ENCODE results near the gene EID3. TPM values are rescaled to one million over a fixed set of nuclear protein-coding genes. Genes with fewer than 3 reads are reported as not detected.
"Not testable (repeated sequence)": the region's sequence is repeated elsewhere in the genome, so short reads cannot be mapped to it uniquely, and the experiment has no call there.

Gene EID3
- total RNA-seq, 1 experiment from 2014 or later, result 1.4 TPM

DNA sequence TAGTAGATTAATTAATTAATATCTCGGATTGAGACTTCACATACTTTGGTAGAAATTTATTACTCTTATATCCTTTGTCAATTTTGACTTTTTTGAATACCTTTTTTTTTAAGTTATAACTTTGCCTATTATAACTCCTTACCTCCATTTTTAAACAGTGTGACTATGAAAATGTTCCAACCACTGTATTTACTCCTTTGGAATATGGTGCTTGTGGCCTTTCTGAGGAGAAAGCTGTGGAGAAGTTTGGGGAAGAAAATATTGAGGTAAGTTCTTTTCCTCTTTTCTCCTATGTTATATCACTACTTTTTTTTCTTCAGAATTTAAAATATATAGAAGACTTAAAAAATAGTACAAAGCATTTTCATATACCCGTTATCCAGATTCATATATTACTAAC, 27.8 kb downstream of the EID3 start:
- Histone ChIP-seq H2AFZ (ENCODE audit: low read length) (no peak overlapping the region), H4K91ac (ENCODE audit: insufficient read length, low read depth, low read length) (no peak overlapping the region), H2BK12ac (ENCODE audit: insufficient read length, low read depth, low read length) (no peak overlapping the region), H3K79me2 (ENCODE audit: insufficient read depth, low read length) (no peaks in the 10 kb centered on the region), H2BK15ac (ENCODE audit: low read depth, low read length) (no peak overlapping the region), H3K23me2 (ENCODE audit: insufficient read length, low read depth, low read length, poor library complexity, severe bottlenecking) (no peaks in the 10 kb centered on the region), H4K20me1 (ENCODE audit: control insufficient read depth, insufficient read depth, insufficient read length) (no peaks in the 10 kb centered on the region), H3K14ac (ENCODE audit: insufficient read depth, low read length) (no peak overlapping the region), H3K18ac (ENCODE audit: insufficient read length, low read depth, low read length) (no peak overlapping the region), H4K5ac (ENCODE audit: insufficient read length, low read depth, low read length) (no peak overlapping the region), H3K4ac (ENCODE audit: low read depth, low read length) (no peak overlapping the region), H4K8ac (replicated peaks; ENCODE audit: insufficient read length, low read depth, low read length) (no peak overlapping the region), H3K79me1 (ENCODE audit: insufficient read depth, low read depth, low read length, poor library complexity, severe bottlenecking) (no peaks in the 10 kb centered on the region), H3K27me3 (ENCODE audit: insufficient read depth, low read length) (no peaks in the 10 kb centered on the region), H3K4me2 (ENCODE audit: insufficient read depth, insufficient read length, low read length) (no peak overlapping the region), H2BK120ac (ENCODE audit: low read depth, low read length, poor library complexity, severe bottlenecking) (no peak overlapping the region), H3T11ph (ENCODE audit: low read length) (no peak overlapping the region), H3K23ac (ENCODE audit: insufficient read length, low read depth, low read length) (no peak overlapping the region), H3K9ac (ENCODE audit: extremely low read depth, insufficient read length, low read length) (no peak overlapping the region), H3K56ac (ENCODE audit: insufficient read length, low read depth, low read length) (no peak overlapping the region), H2AK5ac (ENCODE audit: insufficient read length, low read length) (no peak overlapping the region), H2BK5ac (ENCODE audit: insufficient read length, low read length) (no peak overlapping the region), H3K27ac (ENCODE audit: insufficient read length, low read depth, low read length) (no peak overlapping the region), H2BK20ac (ENCODE audit: low read depth, low read length, poor library complexity, severe bottlenecking) (no peak overlapping the region), H3K9me3 (ENCODE audit: control insufficient read depth, low read depth, low read length) (no peaks in the 10 kb centered on the region), H3K4me1 (ENCODE audit: insufficient read depth, low read length) (no peaks in the 10 kb centered on the region)
- Mint-ChIP-seq H3K27ac (no peak overlapping the region), H3K36me3 (ENCODE audit: insufficient read depth in 1 of 3, low read depth in 3 of 3) (peaks cover 22 to 51% (median 48%) of the 10 kb centered on the region in 3 experiments; a peak in 6 of 7 replicates), H3K4me1 (no peaks in the 10 kb centered on the region), H3K9me3 (no peaks in the 10 kb centered on the region), H3K4me3 (no peak overlapping the region), H3K27me3 (ENCODE audit: low read depth) (no peaks in the 10 kb centered on the region)
- no peak for DNase-seq
- no CpG with 5 or more reads among the region's 2 CpGs for WGBS (ENCODE audit: extremely low coverage, insufficient read length, low lambda C conversion rate)
- TF ChIP-seq, protein P1, sequence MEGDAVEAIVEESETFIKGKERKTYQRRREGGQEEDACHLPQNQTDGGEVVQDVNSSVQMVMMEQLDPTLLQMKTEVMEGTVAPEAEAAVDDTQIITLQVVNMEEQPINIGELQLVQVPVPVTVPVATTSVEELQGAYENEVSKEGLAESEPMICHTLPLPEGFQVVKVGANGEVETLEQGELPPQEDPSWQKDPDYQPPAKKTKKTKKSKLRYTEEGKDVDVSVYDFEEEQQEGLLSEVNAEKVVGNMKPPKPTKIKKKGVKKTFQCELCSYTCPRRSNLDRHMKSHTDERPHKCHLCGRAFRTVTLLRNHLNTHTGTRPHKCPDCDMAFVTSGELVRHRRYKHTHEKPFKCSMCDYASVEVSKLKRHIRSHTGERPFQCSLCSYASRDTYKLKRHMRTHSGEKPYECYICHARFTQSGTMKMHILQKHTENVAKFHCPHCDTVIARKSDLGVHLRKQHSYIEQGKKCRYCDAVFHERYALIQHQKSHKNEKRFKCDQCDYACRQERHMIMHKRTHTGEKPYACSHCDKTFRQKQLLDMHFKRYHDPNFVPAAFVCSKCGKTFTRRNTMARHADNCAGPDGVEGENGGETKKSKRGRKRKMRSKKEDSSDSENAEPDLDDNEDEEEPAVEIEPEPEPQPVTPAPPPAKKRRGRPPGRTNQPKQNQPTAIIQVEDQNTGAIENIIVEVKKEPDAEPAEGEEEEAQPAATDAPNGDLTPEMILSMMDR (conservative IDR thresholded peaks at IDR 0.05), result no peak

GRCh38 chr12:104332273-104332672, 28.7 kb downstream of the EID3 start:
- H2BK20ac ChIP-seq (ENCODE audit: low read depth, low read length, poor library complexity, severe bottlenecking); H4K91ac ChIP-seq (ENCODE audit: insufficient read length, low read depth, low read length); H3K4ac ChIP-seq (ENCODE audit: low read depth, low read length); H3T11ph ChIP-seq (ENCODE audit: low read length); H2BK5ac ChIP-seq (ENCODE audit: insufficient read length, low read length); H3K56ac ChIP-seq (ENCODE audit: insufficient read length, low read depth, low read length); H3K4me2 ChIP-seq (ENCODE audit: insufficient read depth, insufficient read length, low read length); H3K9me3 ChIP-seq (ENCODE audit: control insufficient read depth, low read depth, low read length); H3K27ac ChIP-seq (ENCODE audit: insufficient read length, low read depth, low read length); H3K79me2 ChIP-seq (ENCODE audit: insufficient read depth, low read length); H3K4me1 ChIP-seq (ENCODE audit: insufficient read depth, low read length); H2BK15ac ChIP-seq (ENCODE audit: low read depth, low read length); H2BK12ac ChIP-seq (ENCODE audit: insufficient read length, low read depth, low read length); H4K8ac ChIP-seq (replicated peaks; ENCODE audit: insufficient read length, low read depth, low read length); H3K27me3 Mint-ChIP-seq (ENCODE audit: low read depth); H3K14ac ChIP-seq (ENCODE audit: insufficient read depth, low read length); H2AFZ ChIP-seq (ENCODE audit: low read length); H3K9me3 Mint-ChIP-seq; H4K5ac ChIP-seq (ENCODE audit: insufficient read length, low read depth, low read length); H3K27me3 ChIP-seq (ENCODE audit: insufficient read depth, low read length); H3K23me2 ChIP-seq (ENCODE audit: insufficient read length, low read depth, low read length, poor library complexity, severe bottlenecking); H2BK120ac ChIP-seq (ENCODE audit: low read depth, low read length, poor library complexity, severe bottlenecking); H3K9ac ChIP-seq (ENCODE audit: extremely low read depth, insufficient read length, low read length); H3K27ac Mint-ChIP-seq; H3K79me1 ChIP-seq (ENCODE audit: insufficient read depth, low read depth, low read length, poor library complexity, severe bottlenecking); H4K20me1 ChIP-seq (ENCODE audit: control insufficient read depth, insufficient read depth, insufficient read length); H3K4me1 Mint-ChIP-seq; DNase-seq; H3K4me3 Mint-ChIP-seq; H2AK5ac ChIP-seq (ENCODE audit: insufficient read length, low read length); H3K18ac ChIP-seq (ENCODE audit: insufficient read length, low read depth, low read length); H3K23ac ChIP-seq (ENCODE audit: insufficient read length, low read depth, low read length): not testable (repeated sequence)
- peaks cover 16 to 47% (median 43%) of the 10 kb centered on the region in 3 experiments; a peak in 6 of 7 replicates for H3K36me3 Mint-ChIP-seq (ENCODE audit: insufficient read depth in 1 of 3, low read depth in 3 of 3)
- WGBS (ENCODE audit: extremely low coverage, insufficient read length, low lambda C conversion rate), result no CpG with 5 or more reads among the region's 3 CpGs

Data from H9 (cell line).